ENCODE results near the gene IL1F10.

DNA sequence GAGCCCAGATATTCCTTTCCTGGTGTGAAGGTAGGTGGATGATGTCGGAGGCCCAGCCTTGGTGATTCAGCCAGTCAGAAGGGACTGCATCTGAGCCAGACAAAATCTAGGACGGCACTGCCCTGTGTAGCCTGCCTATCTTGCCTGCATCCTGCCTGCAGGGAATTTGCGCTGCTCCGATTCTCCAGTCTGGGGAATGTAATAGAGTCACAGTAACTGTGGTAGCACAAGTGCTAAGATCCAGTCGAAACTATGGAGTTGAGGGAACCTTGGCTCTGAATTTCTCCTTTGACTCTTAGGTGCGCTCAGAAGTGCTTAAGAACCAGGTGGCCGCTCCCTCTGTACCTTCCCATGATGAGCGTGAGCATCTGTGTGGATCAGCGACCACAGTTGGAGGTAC is 31.0 kb upstream of the IL1F10 start:
- TF ChIP-seq CTCF (IDR thresholded peaks at IDR 0.05) (no peak), POLR2A (IDR thresholded peaks at IDR 0.05; ENCODE audit: low read depth) (no peak)

Measured in esophagus muscularis mucosa (tissue), 3 donors.